Common myeloid progenitor, CD34-positive (primary cell): Measurements from ENCODE around the gene TSC22D2.

Source experiments
- CTCF ChIA-PET: fragments of 350-600 bp; sonication (Branson Sonifier 250); formaldehyde crosslinking; loops from one replicate; lab custom pipeline; 2021; ENCODE audit warnings: antibody characterized with exemption; lab: Charles Lee
- POLR2A ChIA-PET: fragments of 350-600 bp; sonication (Branson Sonifier 250); formaldehyde crosslinking; loops from one replicate; lab custom pipeline; 2021; ENCODE audit warnings: antibody characterized with exemption; lab: Charles Lee
- DNase-seq, 3 donors: peaks; one replicate each; pipeline versions ENCODE4 v3.0.0 to v3.0.0-alpha.2; 2013
- H3K27ac ChIP-seq, 2 experiments: 1 replicate in 1 of 2; 2 replicates in 1 of 2; pipeline ENCODE4 v1.7.0; 2013; ENCODE audit warnings: inconsistent platforms in 2 of 2, low read length in 2 of 2, mild to moderate bottlenecking in 2 of 2, low read depth in 1 of 2, moderate library complexity in 1 of 2; ENCODE audit not compliant: severe bottlenecking in 2 of 2, insufficient read depth in 1 of 2, poor library complexity in 1 of 2
- H3K27me3 ChIP-seq, 5 experiments: replicated peaks in 2 of 5; 1 replicate in 3 of 5; 2 replicates in 2 of 5; pipeline versions ENCODE4 v1.6.1 to v1.7.0; 2013; ENCODE audit warnings: low read length in 4 of 5, mild to moderate bottlenecking in 2 of 5, moderate library complexity in 2 of 5, inconsistent platforms in 1 of 5; ENCODE audit not compliant: insufficient read depth in 5 of 5, control insufficient read depth in 4 of 5
- H3K36me3 ChIP-seq, 4 experiments: 1 replicate in 2 of 4; 2 replicates in 2 of 4; pipeline versions ENCODE4 v1.6.1 to v1.7.0; 2013; ENCODE audit warnings: low read length in 3 of 4, control low read depth in 1 of 4, mild to moderate bottlenecking in 1 of 4; ENCODE audit not compliant: control insufficient read depth in 4 of 4, insufficient read depth in 4 of 4
- H3K4me1 ChIP-seq, 4 experiments: 1 replicate in 3 of 4; 2 replicates in 1 of 4; pipeline versions ENCODE4 v1.6.1 to v1.7.1; 2013; ENCODE audit warnings: low read length in 3 of 4, mild to moderate bottlenecking in 3 of 4, control low read depth in 1 of 4, inconsistent platforms in 1 of 4, moderate library complexity in 1 of 4; ENCODE audit not compliant: control insufficient read depth in 4 of 4, insufficient read depth in 4 of 4; ENCODE audit errors: control extremely low read depth in 1 of 4
- H3K4me3 ChIP-seq, 7 experiments: 1 replicate in 4 of 7; 2 replicates in 3 of 7; pipeline versions ENCODE4 v1.5.1 to v1.7.0; 2013; ENCODE audit warnings: mild to moderate bottlenecking in 7 of 7, low read length in 6 of 7, moderate library complexity in 6 of 7, inconsistent platforms in 2 of 7, low read depth in 2 of 7, control low read depth in 1 of 7; ENCODE audit not compliant: insufficient read depth in 4 of 7, control insufficient read depth in 1 of 7; ENCODE audit errors: extremely low read depth in 1 of 7
- H3K9me3 ChIP-seq, 5 experiments: 1 replicate in 4 of 5; 2 replicates in 1 of 5; pipeline versions ENCODE4 v1.6.1 to v1.7.1; 2013; ENCODE audit warnings: low read length in 4 of 5, mild to moderate bottlenecking in 2 of 5, inconsistent platforms in 1 of 5, low read depth in 1 of 5, moderate library complexity in 1 of 5; ENCODE audit not compliant: control insufficient read depth in 4 of 5, insufficient read depth in 2 of 5; ENCODE audit errors: control extremely low read depth in 1 of 5
- WGBS: methylation state at CpG from one replicate; pipeline ENCODE4 v1.1.5; 2013; ENCODE audit not compliant: insufficient coverage; 5-methylcytosine and 5-hydroxymethylcytosine counted together

TSC22D2 gene

GRCh38 chr3:150421256-150421655 is 13.2 kb downstream of the TSC22D2 start:
- ChIA-PET POLR2A (interaction anchor here (0.5 kb wide), 1 partner anchor 122 kb away, joined by 3 read pairs; no protein-coding TSS in a partner anchor), CTCF (interaction anchor here (1.1 to 2.1 kb wide), 3 partner anchors 10 to 13 kb away, joined by 3 to 6 read pairs (median 4); no protein-coding TSS in a partner anchor)
- Histone ChIP-seq H3K9me3 (no peaks in the 10 kb centered on the region), H3K36me3 (peaks cover 3 to 10% (median 6%) of the 10 kb centered on the region in 4 experiments), H3K27me3 (no peaks in the 10 kb centered on the region), H3K4me1 (no peaks in the 10 kb centered on the region), H3K27ac (no peak overlapping the region), H3K4me3 (no peak overlapping the region)
- no peak for DNase-seq
- 100% methylated on average over 2 of the region's 3 CpGs for WGBS

- Histone ChIP-seq H3K27me3 (no peaks in the 10 kb centered on the region), H3K36me3 (peaks cover 3 to 10% (median 6%) of the 10 kb centered on the region in 4 experiments), H3K4me3 (no peak overlapping the region), H3K27ac (no peak overlapping the region), H3K4me1 (no peaks in the 10 kb centered on the region), H3K9me3 (no peaks in the 10 kb centered on the region)
- no peak for DNase-seq
- POLR2A ChIA-PET: interaction anchor here (0.5 to 0.6 kb wide), 2 partner anchors 8 to 123 kb away, joined by 3 read pairs; no protein-coding TSS in a partner anchor
- CTCF ChIA-PET: interaction anchor here (1.1 to 1.2 kb wide), 2 partner anchors 12 kb away, joined by 3 to 4 read pairs; no protein-coding TSS in a partner anchor
- WGBS: 100% methylated on average over 1 of the region's 3 CpGs
These were observed 13.9 kb downstream of the TSC22D2 start for GRCh38 chr3:150421799-150422548.

GRCh38 chr3:150422907-150423306 is 14.8 kb downstream of the TSC22D2 start:
- peaks cover 0 to 10% (median 6%) of the 10 kb centered on the region in 4 experiments for H3K36me3 ChIP-seq
- H3K4me1 ChIP-seq: no peaks in the 10 kb centered on the region
- POLR2A ChIA-PET: interaction anchor here (0.6 kb wide), 1 partner anchor 9 kb away, joined by 3 read pairs; no protein-coding TSS in a partner anchor
- no peak for DNase-seq
- CTCF ChIA-PET: no interaction called here
- no peak overlapping the region for H3K4me3 ChIP-seq
- 100% methylated on average over 2 of the region's 4 CpGs for WGBS
- H3K27me3 ChIP-seq: no peaks in the 10 kb centered on the region
- H3K9me3 ChIP-seq: no peaks in the 10 kb centered on the region
- H3K27ac ChIP-seq: no peak overlapping the region

- no peak overlapping the region for H3K27ac ChIP-seq
- no peaks in the 10 kb centered on the region for H3K27me3 ChIP-seq
- CTCF ChIA-PET: interaction anchor here (4.6 kb wide), 1 partner anchor 14 kb away, joined by 26 read pairs; the partner anchor contains the start of gene TSC22D2
- H3K4me1 ChIP-seq: no peaks in the 10 kb centered on the region
- POLR2A ChIA-PET: no interaction called here
- H3K36me3 ChIP-seq: peaks cover 0 to 8% (median 6%) of the 10 kb centered on the region in 4 experiments
- H3K4me3 ChIP-seq: no peak overlapping the region
- WGBS: 100% methylated on average over 1 of the region's 4 CpGs
- no peaks in the 10 kb centered on the region for H3K9me3 ChIP-seq
- no peak for DNase-seq
These were observed 15.7 kb downstream of the TSC22D2 start for GRCh38 chr3:150423761-150424160.

GRCh38 chr3:150426292-150426691 is 18.2 kb downstream of the TSC22D2 start:
- H3K4me1 ChIP-seq: peaks cover 0 to 18% (median 6%) of the 10 kb centered on the region in 4 experiments
- ChIA-PET POLR2A (interaction anchor here (0.7 kb wide), 2 partner anchors 18 to 742 kb away, joined by 4 read pairs; partner anchors contain the start of gene TSC22D2), CTCF (interaction anchor here (0.8 to 4.6 kb wide), 6 partner anchors 8 to 203 kb away, joined by 3 to 26 read pairs (median 4); partner anchors contain the start of gene TSC22D2)
- peaks cover 0 to 10% (median 6%) of the 10 kb centered on the region in 4 experiments for H3K36me3 ChIP-seq
- DNase-seq: no peak
- H3K27ac ChIP-seq: no peak overlapping the region
- H3K9me3 ChIP-seq: no peaks in the 10 kb centered on the region
- WGBS: 100% methylated on average over 1 of the region's 3 CpGs
- H3K27me3 ChIP-seq: no peaks in the 10 kb centered on the region
- H3K4me3 ChIP-seq: no peak overlapping the region

- POLR2A ChIA-PET: no interaction called here
- DNase-seq: no peak
- Histone ChIP-seq H3K9me3 (no peaks in the 10 kb centered on the region), H3K27me3 (no peaks in the 10 kb centered on the region), H3K27ac (no peak overlapping the region), H3K4me3 (no peak overlapping the region), H3K36me3 (peaks cover 0 to 8% (median 5%) of the 10 kb centered on the region in 4 experiments), H3K4me1 (peaks cover 0 to 18% (median 6%) of the 10 kb centered on the region in 4 experiments)
- CTCF ChIA-PET: interaction anchor here (0.9 kb wide), 1 partner anchor 142 kb away, joined by 3 read pairs; no protein-coding TSS in a partner anchor
- WGBS: 86% methylated on average over 1 of the region's 1 CpG
These were observed 20.5 kb downstream of the TSC22D2 start for GRCh38 chr3:150428562-150428961.
